ENCODE data around the gene MAPK8. TPM values are rescaled to one million over a fixed set of nuclear protein-coding genes. Genes with fewer than 3 reads are reported as not detected.
A peak's percentile ranks its signal among the peaks of the same experiment; 100 is the strongest.

Gene MAPK8
- polyA plus RNA-seq, 1 experiment: 31.2 TPM

DNA sequence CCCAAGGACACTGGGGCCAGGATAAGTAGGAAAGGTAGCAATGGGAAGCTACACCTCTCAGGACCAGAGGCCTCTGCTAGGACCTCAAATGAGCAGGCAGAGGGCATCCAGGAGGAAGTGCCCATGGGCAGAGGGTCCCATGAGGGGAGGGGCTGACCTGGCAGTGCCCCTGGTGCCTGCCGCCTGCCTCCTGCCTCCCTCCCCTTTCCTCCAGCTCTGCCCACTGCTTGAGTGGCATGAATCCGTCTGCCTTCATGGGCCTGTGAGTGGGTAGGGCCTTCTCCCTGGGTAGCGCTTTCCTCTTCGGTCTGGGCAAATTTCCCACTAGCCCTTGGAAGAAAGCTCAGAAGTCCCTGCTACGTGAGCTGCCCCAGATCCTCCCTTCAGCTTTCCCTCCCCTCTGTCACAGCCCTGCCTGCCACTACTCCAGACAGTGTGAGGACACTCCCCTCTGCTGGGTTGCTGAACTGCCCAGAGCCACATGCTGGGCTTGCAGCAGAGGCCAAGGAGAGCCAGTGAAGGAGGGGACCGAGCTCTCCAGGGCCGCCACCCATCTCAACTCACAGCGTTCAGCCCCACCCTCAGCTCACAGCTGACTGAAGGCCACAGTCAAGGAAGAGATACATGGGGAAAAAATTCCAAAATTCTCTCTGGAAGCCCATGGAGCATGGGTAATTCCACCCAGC is 157.0 kb downstream of the MAPK8 start:
- CTCF ChIA-PET: interaction anchor here (0.8 to 1.9 kb wide), 4 partner anchors 9 to 193 kb away, joined by 3 to 9 read pairs (median 5); no protein-coding TSS in a partner anchor
- no peak for DNase-seq (ENCODE audit: low read depth)
- 0 out of 2 replicates have a peak, but pooled peaks have one; percentile 10 for TF ChIP-seq CTCF (IDR thresholded peaks at IDR 0.05; ENCODE audit: insufficient read depth, low read depth, low read length)
- POLR2A ChIA-PET: no interaction called here
- no peak overlapping the region for H3K4me3 ChIP-seq (ENCODE audit: low read depth, low read length)
- H3K36me3 ChIP-seq (ENCODE audit: control insufficient read depth, insufficient read depth, low read length): no peaks in the 10 kb centered on the region; the same call in 1 of the 2 replicates
- no peaks in the 10 kb centered on the region for H3K27me3 ChIP-seq (ENCODE audit: control insufficient read depth, insufficient read depth, low read length)

DNA sequence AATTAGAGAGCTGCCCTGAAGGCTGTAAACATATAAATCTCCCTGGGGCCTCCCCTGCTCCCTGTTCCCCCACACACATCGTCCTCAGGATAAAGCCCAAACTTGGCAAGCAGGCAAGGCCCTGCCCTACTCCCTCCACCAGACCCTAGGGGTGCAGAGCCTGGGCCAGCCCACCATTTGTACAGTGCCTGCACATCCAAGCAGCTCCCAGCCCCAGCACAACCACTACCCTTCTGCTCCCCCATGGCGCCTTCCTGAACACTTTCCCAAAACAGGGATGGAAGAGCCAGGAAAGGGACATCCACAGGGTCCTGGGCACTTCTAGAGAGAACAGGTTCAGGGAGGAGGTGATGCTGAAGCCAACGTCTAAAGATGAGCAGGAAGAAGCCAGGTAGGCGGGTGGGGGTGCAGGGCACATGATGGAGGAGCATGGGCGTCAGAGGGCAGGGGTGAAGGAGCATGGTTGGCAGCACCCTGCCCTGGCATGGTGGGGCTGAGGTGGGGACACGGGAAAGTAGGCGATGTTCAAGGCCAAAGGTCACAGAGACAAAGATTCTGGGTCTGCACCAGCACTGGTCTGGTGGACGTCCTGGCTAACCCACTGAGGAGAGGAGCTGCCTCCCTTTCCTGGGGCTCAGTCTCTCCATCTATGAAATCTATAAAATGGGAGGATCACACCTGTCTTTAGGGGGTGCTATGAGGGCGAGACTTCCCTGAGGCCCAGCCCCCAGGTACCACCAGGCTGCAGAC is 157.8 kb downstream of the MAPK8 start:
- CTCF ChIA-PET: interaction anchor here (0.8 to 1.9 kb wide), 4 partner anchors 8 to 192 kb away, joined by 3 to 9 read pairs (median 4); no protein-coding TSS in a partner anchor
- Histone ChIP-seq H3K4me3 (ENCODE audit: low read depth, low read length) (no peak overlapping the region), H3K36me3 (ENCODE audit: control insufficient read depth, insufficient read depth, low read length) (no peaks in the 10 kb centered on the region; the same call in 1 of the 2 replicates), H3K27me3 (ENCODE audit: control insufficient read depth, insufficient read depth, low read length) (no peaks in the 10 kb centered on the region)
- no peak for DNase-seq (ENCODE audit: low read depth)
- POLR2A ChIA-PET: no interaction called here
- TF ChIP-seq CTCF (IDR thresholded peaks at IDR 0.05; ENCODE audit: insufficient read depth, low read depth, low read length): no peak

DNA sequence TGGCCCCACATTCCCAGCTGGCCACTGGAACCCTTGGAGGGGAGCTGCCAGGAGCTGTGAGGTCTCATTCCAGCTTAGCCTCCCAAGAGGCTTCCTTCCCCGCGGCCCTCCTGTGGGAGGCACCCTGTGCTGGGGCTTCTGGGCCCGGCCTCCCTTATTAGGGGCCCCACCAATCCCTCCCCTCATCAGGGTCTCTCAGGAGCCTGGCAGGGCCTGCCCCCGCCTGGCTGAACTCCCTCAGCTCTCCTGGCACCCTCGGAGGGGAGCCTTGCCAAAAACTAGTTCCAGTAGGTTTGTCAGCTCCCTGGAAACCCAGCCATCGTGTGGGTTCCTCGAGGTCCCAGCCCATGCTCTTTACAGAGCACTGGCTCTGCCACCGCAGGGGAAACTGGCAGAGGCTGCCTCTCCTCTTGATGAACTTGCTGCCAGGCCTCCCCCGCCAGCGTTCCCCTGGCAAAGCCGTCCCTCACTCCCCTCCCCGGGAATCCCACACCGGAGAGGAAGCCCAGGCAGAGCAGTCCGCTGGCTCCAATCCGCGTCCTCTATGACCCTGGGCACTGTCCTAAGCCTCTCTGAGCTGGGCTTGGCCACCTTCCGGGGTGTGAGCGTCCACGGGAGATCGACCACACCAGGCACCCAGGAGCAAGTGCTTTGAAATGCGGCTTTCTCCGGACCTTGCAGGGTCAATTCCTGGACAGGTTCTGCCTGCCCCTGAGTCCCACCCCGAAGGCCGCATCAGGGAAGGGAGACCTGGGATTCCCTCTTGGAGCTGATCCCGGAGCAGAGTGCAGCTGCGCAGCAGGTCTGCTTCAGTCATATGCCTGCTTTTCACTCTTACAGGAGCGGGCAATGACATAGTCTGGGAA is 158.6 kb downstream of the MAPK8 start:
- DNase-seq (ENCODE audit: low read depth): no peak
- no peak for TF ChIP-seq CTCF (IDR thresholded peaks at IDR 0.05; ENCODE audit: insufficient read depth, low read depth, low read length)
- POLR2A ChIA-PET: no interaction called here
- no peak overlapping the region for H3K4me3 ChIP-seq (ENCODE audit: low read depth, low read length)
- no peaks in the 10 kb centered on the region for H3K27me3 ChIP-seq (ENCODE audit: control insufficient read depth, insufficient read depth, low read length)
- H3K36me3 ChIP-seq (ENCODE audit: control insufficient read depth, insufficient read depth, low read length): no peaks in the 10 kb centered on the region; the same call in 1 of the 2 replicates
- CTCF ChIA-PET: interaction anchor here (0.9 kb wide), 1 partner anchor 190 kb away, joined by 3 read pairs; no protein-coding TSS in a partner anchor

DNA sequence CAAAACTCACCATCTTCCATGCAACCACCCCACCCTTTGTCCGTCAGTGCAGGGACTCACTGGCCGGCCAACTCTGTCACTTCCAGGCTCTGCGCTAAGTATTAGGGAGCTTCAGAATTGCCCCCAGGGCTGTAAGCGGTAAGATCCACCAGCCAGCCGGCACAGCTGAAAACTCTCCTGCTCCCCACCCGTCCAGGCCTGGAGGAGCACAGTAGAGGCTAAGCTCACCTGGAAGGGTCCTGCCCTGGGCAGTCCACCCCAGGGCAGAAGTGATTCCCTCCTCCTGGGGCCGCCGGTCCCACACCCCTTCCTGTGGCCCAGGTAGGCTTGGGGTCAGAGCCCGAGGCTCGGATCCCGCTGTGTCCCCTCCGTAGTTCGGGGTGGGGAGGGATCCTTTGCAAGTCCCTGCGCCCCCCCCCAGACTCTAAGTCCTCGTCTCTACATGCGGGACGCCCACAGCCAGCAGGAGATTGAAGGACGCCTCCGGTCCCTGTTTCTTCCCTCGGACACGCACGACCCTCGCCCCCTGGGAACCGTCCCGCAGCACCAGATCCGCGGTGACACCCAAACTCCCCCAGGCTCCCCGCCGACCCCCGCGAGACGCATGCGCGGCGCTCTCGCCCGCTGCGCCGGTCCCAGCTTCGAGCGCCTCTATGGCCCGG is 159.5 kb downstream of the MAPK8 start:
- CTCF ChIA-PET: no interaction called here
- TF ChIP-seq CTCF (IDR thresholded peaks at IDR 0.05; ENCODE audit: insufficient read depth, low read depth, low read length): no peak
- POLR2A ChIA-PET: no interaction called here
- Histone ChIP-seq H3K27me3 (ENCODE audit: control insufficient read depth, insufficient read depth, low read length) (no peaks in the 10 kb centered on the region), H3K4me3 (ENCODE audit: low read depth, low read length) (no peak overlapping the region; the same call in 1 of the 2 replicates), H3K36me3 (ENCODE audit: control insufficient read depth, insufficient read depth, low read length) (no peaks in the 10 kb centered on the region; the same call in 1 of the 2 replicates)
- no peak for DNase-seq (ENCODE audit: low read depth)

Data from BJ (cell line).